ENCODE data around the gene SIN3B.

SIN3B gene

DNA sequence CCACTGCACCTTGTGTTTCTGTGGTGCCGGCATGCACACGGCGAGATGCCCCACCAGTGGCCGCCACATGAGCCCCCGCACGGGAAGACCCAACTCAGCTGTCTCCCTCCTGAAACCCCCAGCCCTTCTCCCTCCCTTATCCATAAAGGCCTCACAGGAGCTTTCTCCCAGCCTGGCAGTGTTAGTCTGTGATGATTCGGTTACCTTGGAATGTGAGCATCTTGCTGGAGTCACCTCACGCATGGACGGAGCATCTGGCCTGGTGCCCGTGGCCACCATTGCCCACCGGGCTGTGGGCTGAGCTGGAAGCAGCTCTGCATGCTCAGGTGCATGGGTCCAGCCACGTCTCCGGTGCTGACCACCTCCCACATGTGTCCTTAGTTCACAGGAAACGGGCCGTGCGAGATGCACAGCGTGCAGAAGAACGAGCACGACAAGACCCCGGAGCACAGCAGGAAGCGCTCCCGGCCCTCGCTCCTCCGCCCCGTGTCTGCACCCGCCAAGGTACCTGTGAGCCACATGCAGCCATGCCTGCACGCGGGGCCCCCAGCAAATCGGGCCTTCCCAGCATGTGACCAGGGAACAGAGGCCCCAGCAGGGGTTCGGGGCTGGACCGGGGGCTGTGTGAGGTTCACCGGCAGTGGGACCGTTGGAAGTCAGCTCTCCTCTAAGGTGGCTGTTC lies 22.0 kb downstream of the SIN3B start:
- H3K27me3 ChIP-seq (ENCODE audit: insufficient read depth, low read length), result no peaks in the 10 kb centered on the region
- H3K27ac ChIP-seq (ENCODE audit: low read depth, low read length), result no peak overlapping the region
- peaks cover 90% of the 10 kb centered on the region for H3K36me3 ChIP-seq (ENCODE audit: insufficient read depth, low read length)
- H3K9me3 ChIP-seq (ENCODE audit: insufficient read depth, low read depth, low read length), result no peaks in the 10 kb centered on the region
- H3K4me3 ChIP-seq (ENCODE audit: low read length), result no peak overlapping the region
- 93% methylated on average over 33 of the region's 33 CpGs for WGBS
- H3K4me1 ChIP-seq (ENCODE audit: insufficient read depth, low read length), result no peaks in the 10 kb centered on the region
- no peak overlapping the region for H3K9ac ChIP-seq (ENCODE audit: low read depth, low read length)

DNA sequence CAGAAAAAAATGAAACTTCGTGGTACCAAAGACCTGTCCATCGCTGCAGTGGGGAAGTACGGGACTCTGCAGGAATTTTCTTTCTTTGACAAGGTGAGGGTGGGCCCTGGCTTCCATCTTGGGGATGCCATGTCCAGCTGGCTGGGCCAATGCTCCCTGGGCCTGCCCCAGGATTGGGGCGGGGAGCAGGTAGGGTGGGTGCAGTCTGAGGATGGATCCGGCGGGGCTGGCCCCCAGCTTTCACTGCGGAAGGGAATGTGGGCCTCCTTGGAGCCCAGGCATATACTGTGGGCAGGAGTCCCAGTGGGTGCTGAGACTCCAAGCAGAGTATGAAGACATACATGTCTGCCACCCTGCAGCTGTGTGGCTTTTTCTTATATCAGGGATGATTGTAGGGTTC lies 23.9 kb downstream of the SIN3B start:
- Histone ChIP-seq H3K9me3 (ENCODE audit: insufficient read depth, low read depth, low read length) (no peaks in the 10 kb centered on the region), H3K4me1 (ENCODE audit: insufficient read depth, low read length) (no peaks in the 10 kb centered on the region), H3K27me3 (ENCODE audit: insufficient read depth, low read length) (no peaks in the 10 kb centered on the region), H3K36me3 (ENCODE audit: insufficient read depth, low read length) (peaks cover 81% of the 10 kb centered on the region), H3K27ac (ENCODE audit: low read depth, low read length) (no peak overlapping the region), H3K4me3 (ENCODE audit: low read length) (no peak overlapping the region), H3K9ac (ENCODE audit: low read depth, low read length) (no peak overlapping the region)
- WGBS, result 97% methylated on average over 7 of the region's 7 CpGs

DNA sequence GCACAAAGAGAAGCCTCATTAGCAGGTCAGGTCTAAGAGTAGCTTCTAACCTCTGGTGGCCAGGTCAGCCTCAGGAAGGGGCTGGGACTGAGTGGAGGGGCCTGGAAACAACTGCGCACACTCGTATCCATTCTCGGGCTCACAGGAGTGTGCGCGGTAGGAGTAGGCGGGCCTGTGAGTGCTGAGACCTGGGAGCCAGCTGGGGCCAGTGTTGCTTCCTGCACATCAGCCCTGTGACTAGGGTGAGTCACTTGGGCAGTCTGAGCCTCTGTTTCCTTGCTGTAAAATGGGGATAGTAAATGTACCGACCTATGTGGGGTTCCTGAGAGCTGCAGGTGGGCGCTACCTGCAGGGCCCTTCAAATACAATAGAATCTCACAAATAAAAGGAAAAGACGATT lies 26.9 kb downstream of the SIN3B start:
- Histone ChIP-seq H3K36me3 (ENCODE audit: insufficient read depth, low read length) (peaks cover 66% of the 10 kb centered on the region), H3K4me1 (ENCODE audit: insufficient read depth, low read length) (no peaks in the 10 kb centered on the region), H3K4me3 (ENCODE audit: low read length) (no peak overlapping the region), H3K27me3 (ENCODE audit: insufficient read depth, low read length) (no peaks in the 10 kb centered on the region), H3K27ac (ENCODE audit: low read depth, low read length) (no peak overlapping the region), H3K9ac (ENCODE audit: low read depth, low read length) (no peak overlapping the region), H3K9me3 (ENCODE audit: insufficient read depth, low read depth, low read length) (no peaks in the 10 kb centered on the region)
- WGBS, result 97% methylated on average over 9 of the region's 9 CpGs

DNA sequence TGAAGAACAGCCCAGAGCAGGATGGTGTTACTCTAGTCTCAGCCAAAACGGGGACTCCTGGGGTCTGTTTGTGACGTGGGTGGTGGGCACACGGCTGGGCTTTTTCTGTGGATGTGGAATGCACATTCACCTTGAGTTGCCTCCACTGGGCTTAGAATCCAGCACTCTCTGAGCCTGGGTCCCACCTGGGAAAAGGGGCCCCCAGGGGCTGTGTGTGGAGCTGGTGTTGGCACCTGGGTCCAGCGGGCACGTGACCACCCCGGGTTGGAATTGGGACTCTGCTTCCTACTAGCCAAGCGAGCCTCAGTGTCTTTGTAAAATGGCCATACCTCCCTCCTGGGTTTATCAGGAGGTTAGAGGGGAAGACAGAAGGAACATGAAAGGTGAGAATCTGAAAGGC lies 30.4 kb downstream of the SIN3B start:
- Histone ChIP-seq H3K4me3 (ENCODE audit: low read length) (no peak overlapping the region), H3K36me3 (ENCODE audit: insufficient read depth, low read length) (peaks cover 59% of the 10 kb centered on the region), H3K27ac (ENCODE audit: low read depth, low read length) (no peak overlapping the region), H3K27me3 (ENCODE audit: insufficient read depth, low read length) (no peaks in the 10 kb centered on the region), H3K9ac (ENCODE audit: low read depth, low read length) (no peak overlapping the region), H3K9me3 (ENCODE audit: insufficient read depth, low read depth, low read length) (no peaks in the 10 kb centered on the region), H3K4me1 (ENCODE audit: insufficient read depth, low read length) (no peaks in the 10 kb centered on the region)
- WGBS, result 96% methylated on average over 7 of the region's 7 CpGs

DNA sequence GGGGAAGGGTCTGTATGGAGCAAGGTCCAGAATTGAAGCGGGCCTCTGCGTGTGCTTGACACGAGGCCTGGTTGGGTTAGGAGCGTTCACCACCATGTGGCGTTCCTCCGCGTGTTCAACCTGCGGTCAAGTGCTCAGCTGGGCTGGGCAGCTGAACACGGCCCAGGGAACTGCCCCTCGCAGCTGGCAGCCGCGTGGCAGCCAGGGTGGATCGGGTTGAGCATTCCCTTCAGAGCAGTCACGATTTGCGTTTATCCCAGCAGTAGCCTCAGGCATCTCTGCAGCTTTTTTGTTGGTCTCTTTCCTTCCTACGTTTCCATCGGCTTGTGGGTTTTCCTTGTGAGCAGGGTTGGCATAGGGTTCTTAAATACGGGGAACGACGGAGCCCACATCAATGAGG lies 30.9 kb downstream of the SIN3B start:
- H3K36me3 ChIP-seq (ENCODE audit: insufficient read depth, low read length), result peaks cover 58% of the 10 kb centered on the region
- no peaks in the 10 kb centered on the region for H3K27me3 ChIP-seq (ENCODE audit: insufficient read depth, low read length)
- WGBS, result 94% methylated on average over 20 of the region's 20 CpGs
- H3K9ac ChIP-seq (ENCODE audit: low read depth, low read length), result no peak overlapping the region
- H3K9me3 ChIP-seq (ENCODE audit: insufficient read depth, low read depth, low read length), result no peaks in the 10 kb centered on the region
- H3K27ac ChIP-seq (ENCODE audit: low read depth, low read length), result no peak overlapping the region
- H3K4me3 ChIP-seq (ENCODE audit: low read length), result no peak overlapping the region
- no peaks in the 10 kb centered on the region for H3K4me1 ChIP-seq (ENCODE audit: insufficient read depth, low read length)

DNA sequence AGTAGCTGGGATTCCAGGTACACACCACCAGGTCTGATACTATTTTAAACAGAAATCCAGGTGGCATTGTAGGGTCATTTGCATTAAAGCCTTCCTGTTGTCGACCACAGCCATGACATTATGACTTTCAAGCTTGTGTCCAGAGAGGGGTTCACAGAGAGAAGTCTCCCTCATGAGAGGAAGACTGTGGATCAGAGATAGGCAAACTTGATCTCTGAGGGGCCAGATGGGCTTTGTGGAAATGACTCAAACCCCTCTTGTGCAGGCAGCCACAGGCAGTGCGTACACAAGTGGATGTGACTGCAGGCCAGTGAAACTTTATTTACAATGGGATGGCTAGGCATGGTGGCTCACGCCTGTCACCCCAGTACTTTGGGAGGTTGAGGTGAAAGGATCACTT lies 31.8 kb downstream of the SIN3B start:
- Histone ChIP-seq H3K36me3 (ENCODE audit: insufficient read depth, low read length) (peaks cover 65% of the 10 kb centered on the region), H3K9me3 (ENCODE audit: insufficient read depth, low read depth, low read length) (no peaks in the 10 kb centered on the region), H3K27ac (ENCODE audit: low read depth, low read length) (no peak overlapping the region), H3K9ac (ENCODE audit: low read depth, low read length) (no peak overlapping the region), H3K4me3 (ENCODE audit: low read length) (no peak overlapping the region), H3K27me3 (ENCODE audit: insufficient read depth, low read length) (no peaks in the 10 kb centered on the region), H3K4me1 (ENCODE audit: insufficient read depth, low read length) (no peaks in the 10 kb centered on the region)
- 94% methylated on average over 3 of the region's 3 CpGs for WGBS

DNA sequence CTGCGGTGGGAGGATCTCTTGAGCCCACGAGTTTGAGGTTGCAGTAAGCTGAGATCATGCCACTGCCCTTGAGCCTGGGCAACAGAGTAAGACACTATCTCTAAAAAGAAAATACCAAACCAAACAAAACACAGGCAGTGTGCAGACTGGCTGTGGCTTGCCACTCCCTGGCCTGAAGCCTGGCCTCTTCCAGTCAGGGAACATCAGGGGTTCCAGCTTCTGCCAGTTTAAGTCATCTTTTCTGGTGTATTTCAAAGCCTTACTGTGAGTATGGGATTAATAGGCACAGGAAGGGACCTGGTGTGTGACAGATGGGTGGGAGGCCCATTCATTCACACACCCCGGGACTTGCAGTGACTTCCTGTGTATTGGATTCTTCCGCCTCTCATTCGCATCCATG lies 32.6 kb downstream of the SIN3B start:
- Histone ChIP-seq H3K4me1 (ENCODE audit: insufficient read depth, low read length) (no peaks in the 10 kb centered on the region), H3K4me3 (ENCODE audit: low read length) (no peak overlapping the region), H3K9ac (ENCODE audit: low read depth, low read length) (no peak overlapping the region), H3K9me3 (ENCODE audit: insufficient read depth, low read depth, low read length) (no peaks in the 10 kb centered on the region), H3K27ac (ENCODE audit: low read depth, low read length) (no peak overlapping the region), H3K36me3 (ENCODE audit: insufficient read depth, low read length) (peaks cover 70% of the 10 kb centered on the region), H3K27me3 (ENCODE audit: insufficient read depth, low read length) (no peaks in the 10 kb centered on the region)
- WGBS, result 97% methylated on average over 5 of the region's 5 CpGs

DNA sequence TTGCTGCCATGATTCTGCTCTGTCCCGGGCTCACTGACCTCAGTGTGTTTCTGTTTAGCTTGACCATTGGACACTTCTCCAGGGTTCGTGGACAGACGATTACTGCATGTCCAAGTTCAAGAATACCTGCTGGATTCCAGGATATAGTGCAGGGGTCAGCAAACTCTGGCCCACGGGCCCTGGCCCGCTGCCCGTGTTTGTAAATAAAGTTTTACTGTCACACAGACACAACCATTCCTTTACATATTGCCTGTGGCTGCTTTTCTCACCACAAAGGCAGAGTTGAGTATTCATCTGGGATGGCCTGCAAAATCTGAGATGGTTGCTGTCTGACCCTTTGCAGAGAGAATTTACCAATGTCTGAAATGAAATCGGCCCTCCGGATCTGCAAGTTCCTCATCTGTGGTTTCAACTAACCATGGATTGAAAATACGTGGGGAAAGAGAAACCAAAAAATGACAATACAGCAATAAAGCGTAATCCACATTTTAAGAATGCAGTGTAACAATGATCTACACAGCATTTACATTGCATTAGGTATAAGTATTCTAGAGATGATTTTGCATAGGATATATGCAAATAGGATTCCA lies 33.7 kb downstream of the SIN3B start:
- H3K36me3 ChIP-seq (ENCODE audit: insufficient read depth, low read length), result peaks cover 74% of the 10 kb centered on the region

DNA sequence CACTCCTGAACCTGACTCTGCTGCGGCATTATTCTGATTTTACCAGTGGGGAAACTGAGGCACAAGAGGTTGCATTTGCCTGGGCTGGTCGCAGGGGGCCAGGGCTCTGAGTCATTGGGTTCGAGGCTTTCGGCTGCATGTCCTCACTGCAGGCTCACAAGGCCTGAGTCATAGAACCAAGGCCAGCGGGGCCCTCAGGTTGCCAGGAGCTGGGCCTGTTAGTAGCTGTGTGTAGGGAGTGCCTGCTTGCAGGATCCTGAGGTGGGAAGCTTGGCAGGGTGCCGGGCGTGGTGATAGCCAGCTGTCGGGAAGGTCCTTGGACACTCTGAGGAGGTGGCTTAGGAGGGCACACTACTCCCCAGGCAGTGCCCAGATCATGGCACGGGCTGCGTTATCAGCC lies 38.0 kb downstream of the SIN3B start:
- no peak overlapping the region for H3K27ac ChIP-seq (ENCODE audit: low read depth, low read length)
- H3K4me3 ChIP-seq (ENCODE audit: low read length), result no peak overlapping the region
- no peaks in the 10 kb centered on the region for H3K9me3 ChIP-seq (ENCODE audit: insufficient read depth, low read depth, low read length)
- 95% methylated on average over 10 of the region's 10 CpGs for WGBS
- no peak overlapping the region for H3K9ac ChIP-seq (ENCODE audit: low read depth, low read length)
- H3K36me3 ChIP-seq (ENCODE audit: insufficient read depth, low read length), result peaks cover 94% of the 10 kb centered on the region
- no peaks in the 10 kb centered on the region for H3K4me1 ChIP-seq (ENCODE audit: insufficient read depth, low read length)
- H3K27me3 ChIP-seq (ENCODE audit: insufficient read depth, low read length), result no peaks in the 10 kb centered on the region

More for the DNA sequence above, 33.7 kb downstream of the SIN3B start:
- Histone ChIP-seq H3K27me3 (ENCODE audit: insufficient read depth, low read length) (no peaks in the 10 kb centered on the region), H3K9me3 (ENCODE audit: insufficient read depth, low read depth, low read length) (no peaks in the 10 kb centered on the region), H3K4me1 (ENCODE audit: insufficient read depth, low read length) (no peaks in the 10 kb centered on the region), H3K27ac (ENCODE audit: low read depth, low read length) (no peak overlapping the region), H3K4me3 (ENCODE audit: low read length) (no peak overlapping the region), H3K9ac (ENCODE audit: low read depth, low read length) (no peak overlapping the region)
- WGBS, result 96% methylated on average over 9 of the region's 10 CpGs

DNA sequence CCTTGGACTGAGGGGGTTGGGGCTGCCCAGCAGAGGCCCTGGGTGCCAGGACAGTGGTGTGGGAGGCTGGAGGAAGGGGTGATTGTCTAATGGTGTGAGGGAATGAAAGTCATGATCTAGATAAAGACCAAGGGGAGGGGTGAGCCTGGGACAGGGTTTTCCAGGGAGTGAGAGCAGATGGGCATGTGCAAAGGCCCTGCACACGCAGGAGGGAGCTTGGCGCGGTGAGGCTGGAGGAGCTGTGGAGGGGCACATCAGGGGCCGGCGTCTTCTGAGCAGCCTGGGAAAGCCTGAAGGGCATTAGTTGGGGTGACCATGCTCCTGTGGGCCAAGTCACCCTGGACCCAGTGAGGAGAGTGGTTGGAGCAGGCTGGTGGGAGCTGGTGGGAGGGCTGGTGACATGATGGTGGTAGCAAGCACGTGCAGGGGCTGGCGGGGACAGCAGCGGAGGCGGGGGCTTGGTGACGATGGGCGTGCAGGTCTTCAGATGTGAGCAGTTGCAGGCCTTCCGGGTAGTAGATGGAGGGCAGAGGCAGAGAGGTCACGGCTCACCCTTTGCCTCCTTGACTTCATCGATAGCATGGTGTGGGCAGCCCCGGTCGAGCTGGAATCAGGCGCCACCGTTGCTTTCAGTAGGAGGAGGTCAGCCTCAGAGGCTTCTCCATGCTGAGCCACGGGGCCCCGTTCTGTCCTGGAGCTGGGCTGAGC lies 39.4 kb downstream of the SIN3B start:
- WGBS, result 95% methylated on average over 20 of the region's 20 CpGs
- Histone ChIP-seq H3K9me3 (ENCODE audit: insufficient read depth, low read depth, low read length) (no peaks in the 10 kb centered on the region), H3K36me3 (ENCODE audit: insufficient read depth, low read length) (peaks cover 94% of the 10 kb centered on the region), H3K4me3 (ENCODE audit: low read length) (no peak overlapping the region), H3K27me3 (ENCODE audit: insufficient read depth, low read length) (no peaks in the 10 kb centered on the region), H3K9ac (ENCODE audit: low read depth, low read length) (no peak overlapping the region), H3K27ac (ENCODE audit: low read depth, low read length) (no peak overlapping the region), H3K4me1 (ENCODE audit: insufficient read depth, low read length) (no peaks in the 10 kb centered on the region)

DNA sequence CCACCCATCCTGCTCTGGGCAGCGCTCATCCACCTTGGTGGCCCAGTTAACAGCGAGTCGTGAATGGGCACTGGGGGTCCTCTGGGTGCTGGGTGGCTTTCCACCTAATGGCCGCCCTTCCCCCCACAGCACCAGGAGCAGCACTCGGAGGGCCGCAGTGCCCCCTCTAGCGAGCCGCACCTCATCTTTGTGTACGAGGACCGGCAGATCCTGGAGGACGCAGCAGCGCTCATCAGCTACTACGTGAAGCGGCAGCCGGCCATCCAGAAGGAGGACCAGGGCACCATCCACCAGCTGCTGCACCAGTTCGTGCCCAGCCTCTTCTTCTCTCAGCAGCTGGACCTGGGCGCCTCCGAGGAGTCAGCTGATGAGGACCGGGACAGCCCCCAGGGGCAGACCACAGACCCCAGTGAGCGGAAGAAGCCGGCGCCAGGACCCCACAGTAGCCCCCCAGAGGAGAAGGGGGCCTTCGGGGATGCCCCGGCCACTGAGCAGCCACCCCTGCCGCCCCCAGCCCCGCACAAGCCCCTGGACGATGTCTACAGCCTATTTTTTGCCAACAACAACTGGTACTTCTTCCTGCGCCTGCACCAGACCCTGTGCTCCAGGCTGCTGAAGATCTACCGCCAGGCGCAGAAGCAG lies 40.3 kb downstream of the SIN3B start:
- Histone ChIP-seq H3K4me3 (ENCODE audit: low read length) (no peak overlapping the region), H3K27me3 (ENCODE audit: insufficient read depth, low read length) (no peaks in the 10 kb centered on the region), H3K4me1 (ENCODE audit: insufficient read depth, low read length) (no peaks in the 10 kb centered on the region), H3K27ac (ENCODE audit: low read depth, low read length) (no peak overlapping the region), H3K9me3 (ENCODE audit: insufficient read depth, low read depth, low read length) (no peaks in the 10 kb centered on the region), H3K36me3 (ENCODE audit: insufficient read depth, low read length) (peaks cover 91% of the 10 kb centered on the region), H3K9ac (ENCODE audit: low read depth, low read length) (no peak overlapping the region)
- 96% methylated on average over 30 of the region's 30 CpGs for WGBS

Data from HUES64 (cell line).